ENCODE results near the gene NEK6.

DNA sequence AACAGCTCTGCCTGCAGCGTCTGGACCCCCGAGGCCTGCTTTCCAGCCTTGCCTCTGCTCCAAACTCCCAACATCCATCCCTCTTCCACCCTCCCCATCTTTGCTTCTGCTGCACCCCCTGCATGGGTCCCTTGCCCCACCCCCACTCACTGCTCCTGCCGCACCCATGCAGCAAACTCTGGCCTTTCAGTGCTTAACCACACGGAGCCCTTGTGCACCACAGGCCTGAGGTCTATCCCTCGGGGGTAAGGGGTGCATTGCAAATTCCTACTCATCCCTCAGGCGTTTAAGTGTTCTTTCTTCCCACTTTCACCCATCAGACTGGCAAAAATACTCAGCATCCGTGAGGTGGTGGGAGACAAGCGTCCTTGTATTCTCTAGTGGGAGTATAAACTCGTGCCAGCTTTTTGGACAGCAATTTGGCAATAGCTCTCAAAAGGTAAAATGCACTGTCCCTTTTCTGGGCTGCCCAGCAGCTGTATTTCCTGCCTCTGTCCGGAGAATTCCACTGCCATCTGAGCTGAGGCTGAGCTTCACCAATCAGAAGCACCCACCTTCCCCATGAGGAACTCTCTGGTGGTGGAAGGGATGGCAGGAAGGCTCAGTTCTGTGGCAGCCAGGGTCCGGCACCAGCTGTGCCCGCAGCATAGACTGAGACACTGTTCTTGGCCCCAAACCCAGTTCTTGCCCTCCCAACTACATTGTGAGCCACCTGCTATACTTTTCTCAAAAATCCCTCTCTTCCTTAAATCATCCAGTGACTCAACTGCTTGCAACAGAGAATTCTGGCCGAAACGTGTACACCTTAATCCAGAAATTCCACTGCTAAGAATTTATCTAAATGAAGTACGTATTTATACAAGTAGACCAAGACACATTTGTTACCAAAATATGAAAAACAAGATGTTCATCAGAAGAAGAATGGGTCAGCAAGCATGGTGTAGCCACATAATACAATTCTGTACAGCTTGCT, 142.5 kb downstream of the NEK6 start:
- TF ChIP-seq, protein P1, sequence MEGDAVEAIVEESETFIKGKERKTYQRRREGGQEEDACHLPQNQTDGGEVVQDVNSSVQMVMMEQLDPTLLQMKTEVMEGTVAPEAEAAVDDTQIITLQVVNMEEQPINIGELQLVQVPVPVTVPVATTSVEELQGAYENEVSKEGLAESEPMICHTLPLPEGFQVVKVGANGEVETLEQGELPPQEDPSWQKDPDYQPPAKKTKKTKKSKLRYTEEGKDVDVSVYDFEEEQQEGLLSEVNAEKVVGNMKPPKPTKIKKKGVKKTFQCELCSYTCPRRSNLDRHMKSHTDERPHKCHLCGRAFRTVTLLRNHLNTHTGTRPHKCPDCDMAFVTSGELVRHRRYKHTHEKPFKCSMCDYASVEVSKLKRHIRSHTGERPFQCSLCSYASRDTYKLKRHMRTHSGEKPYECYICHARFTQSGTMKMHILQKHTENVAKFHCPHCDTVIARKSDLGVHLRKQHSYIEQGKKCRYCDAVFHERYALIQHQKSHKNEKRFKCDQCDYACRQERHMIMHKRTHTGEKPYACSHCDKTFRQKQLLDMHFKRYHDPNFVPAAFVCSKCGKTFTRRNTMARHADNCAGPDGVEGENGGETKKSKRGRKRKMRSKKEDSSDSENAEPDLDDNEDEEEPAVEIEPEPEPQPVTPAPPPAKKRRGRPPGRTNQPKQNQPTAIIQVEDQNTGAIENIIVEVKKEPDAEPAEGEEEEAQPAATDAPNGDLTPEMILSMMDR (IDR thresholded peaks at IDR 0.05; ENCODE audit: low read depth, low read length) = no peak
- no peak for TF ChIP-seq POLR2A (IDR thresholded peaks at IDR 0.05; ENCODE audit: extremely low read depth, insufficient read length)

Data from NB4 (cell line).